ENCODE results near the gene MED8. TPM values are rescaled to one million over a fixed set of nuclear protein-coding genes. Genes with fewer than 3 reads are reported as not detected.
"Not testable (repeated sequence)": the region's sequence is repeated elsewhere in the genome, so short reads cannot be mapped to it uniquely, and the experiment has no call there.

The MED8 gene
- total RNA-seq, 1 donor from 2014 or later: 19.5 TPM

- Mint-ChIP-seq H3K27me3 (ENCODE audit: unreplicated experiment) (peaks cover 2% of the 10 kb centered on the region), H3K36me3 (ENCODE audit: low read depth, unreplicated experiment) (peaks cover 8% of the 10 kb centered on the region), H3K4me3 (ENCODE audit: unreplicated experiment) (no peak overlapping the region), H3K9me3 (ENCODE audit: unreplicated experiment) (no peaks in the 10 kb centered on the region), H3K27ac (ENCODE audit: unreplicated experiment) (no peak overlapping the region), H3K4me1 (ENCODE audit: unreplicated experiment) (peaks cover 4% of the 10 kb centered on the region)
- TF ChIP-seq CTCF (IDR thresholded peaks at IDR 0.05; ENCODE audit: unreplicated experiment): no peak
- DNase-seq (ENCODE audit: low spot score): no peak
These were observed 11.8 kb downstream of the MED8 start for GRCh38 chr1:43377831-43378230.

- peaks cover 4% of the 10 kb centered on the region for H3K4me1 Mint-ChIP-seq (ENCODE audit: unreplicated experiment)
These were observed 12.8 kb downstream of the MED8 start for GRCh38 chr1:43376723-43377235.

GRCh38 chr1:43373066-43373940 lies 16.3 kb downstream of the MED8 start:
- DNase-seq (ENCODE audit: low spot score): no peak
- Mint-ChIP-seq H3K27ac (ENCODE audit: unreplicated experiment) (no peak overlapping the region), H3K4me1 (ENCODE audit: unreplicated experiment) (peaks cover 17% of the 10 kb centered on the region), H3K36me3 (ENCODE audit: low read depth, unreplicated experiment) (peaks cover 6% of the 10 kb centered on the region), H3K27me3 (ENCODE audit: unreplicated experiment) (peaks cover 7% of the 10 kb centered on the region), H3K4me3 (ENCODE audit: unreplicated experiment) (no peak overlapping the region), H3K9me3 (ENCODE audit: unreplicated experiment) (no peaks in the 10 kb centered on the region)
- TF ChIP-seq CTCF (IDR thresholded peaks at IDR 0.05; ENCODE audit: unreplicated experiment): no peak

More at GRCh38 chr1:43376723-43377235, 12.8 kb downstream of the MED8 start:
- peaks cover 1% of the 10 kb centered on the region for H3K36me3 Mint-ChIP-seq (ENCODE audit: low read depth, unreplicated experiment)
- H3K27ac Mint-ChIP-seq (ENCODE audit: unreplicated experiment): no peak overlapping the region
- H3K9me3 Mint-ChIP-seq (ENCODE audit: unreplicated experiment): no peaks in the 10 kb centered on the region
- TF ChIP-seq CTCF (IDR thresholded peaks at IDR 0.05; ENCODE audit: unreplicated experiment): no peak
- H3K27me3 Mint-ChIP-seq (ENCODE audit: unreplicated experiment): peaks cover 2% of the 10 kb centered on the region
- no peak for DNase-seq (ENCODE audit: low spot score)
- no peak overlapping the region for H3K4me3 Mint-ChIP-seq (ENCODE audit: unreplicated experiment)

GRCh38 chr1:43372172-43372571 lies 17.4 kb downstream of the MED8 start:
- Mint-ChIP-seq H3K36me3 (ENCODE audit: low read depth, unreplicated experiment) (peaks cover 7% of the 10 kb centered on the region), H3K4me3 (ENCODE audit: unreplicated experiment) (no peak overlapping the region), H3K9me3 (ENCODE audit: unreplicated experiment) (no peaks in the 10 kb centered on the region), H3K27ac (ENCODE audit: unreplicated experiment) (no peak overlapping the region), H3K4me1 (ENCODE audit: unreplicated experiment) (peaks cover 18% of the 10 kb centered on the region), H3K27me3 (ENCODE audit: unreplicated experiment) (peaks cover 9% of the 10 kb centered on the region)
- DNase-seq (ENCODE audit: low spot score): no peak
- no peak for TF ChIP-seq CTCF (IDR thresholded peaks at IDR 0.05; ENCODE audit: unreplicated experiment)

- H3K36me3 Mint-ChIP-seq (ENCODE audit: low read depth, unreplicated experiment): peaks cover 10% of the 10 kb centered on the region
These were observed 19.0 kb downstream of the MED8 start for GRCh38 chr1:43370564-43370963.

GRCh38 chr1:43369779-43370178 lies 19.8 kb downstream of the MED8 start:
- DNase-seq (ENCODE audit: low spot score); H3K9me3 Mint-ChIP-seq (ENCODE audit: unreplicated experiment); H3K27ac Mint-ChIP-seq (ENCODE audit: unreplicated experiment); H3K4me3 Mint-ChIP-seq (ENCODE audit: unreplicated experiment); H3K27me3 Mint-ChIP-seq (ENCODE audit: unreplicated experiment): not testable (repeated sequence)
- H3K36me3 Mint-ChIP-seq (ENCODE audit: low read depth, unreplicated experiment): peaks cover 11% of the 10 kb centered on the region
- H3K4me1 Mint-ChIP-seq (ENCODE audit: unreplicated experiment): peaks cover 30% of the 10 kb centered on the region

More at GRCh38 chr1:43370564-43370963, 19.0 kb downstream of the MED8 start:
- no peaks in the 10 kb centered on the region for H3K9me3 Mint-ChIP-seq (ENCODE audit: unreplicated experiment)
- TF ChIP-seq CTCF (IDR thresholded peaks at IDR 0.05; ENCODE audit: unreplicated experiment): no peak
- peaks cover 7% of the 10 kb centered on the region for H3K27me3 Mint-ChIP-seq (ENCODE audit: unreplicated experiment)
- H3K4me1 Mint-ChIP-seq (ENCODE audit: unreplicated experiment): peaks cover 25% of the 10 kb centered on the region
- no peak for DNase-seq (ENCODE audit: low spot score)
- H3K4me3 Mint-ChIP-seq (ENCODE audit: unreplicated experiment): no peak overlapping the region
- H3K27ac Mint-ChIP-seq (ENCODE audit: unreplicated experiment): no peak overlapping the region

Data from endothelial cell (in vitro differentiated cells).